Right kidney (tissue), 1 donor: ENCODE measurements around the gene GREB1L.
"Not testable (repeated sequence)": the region's sequence is repeated elsewhere in the genome, so short reads cannot be mapped to it uniquely, and the experiment has no call there.

Source experiments
- DNase-seq: peaks from one replicate; pipeline ENCODE4 v3.0.0-alpha.2; 2016

The GREB1L gene

GRCh38 chr18:21262979-21263378, 20.9 kb downstream of the GREB1L start:
- no peak for DNase-seq

- no peak for DNase-seq
Observed at GRCh38 chr18:21264651-21265050, 22.6 kb downstream of the GREB1L start.

DNA sequence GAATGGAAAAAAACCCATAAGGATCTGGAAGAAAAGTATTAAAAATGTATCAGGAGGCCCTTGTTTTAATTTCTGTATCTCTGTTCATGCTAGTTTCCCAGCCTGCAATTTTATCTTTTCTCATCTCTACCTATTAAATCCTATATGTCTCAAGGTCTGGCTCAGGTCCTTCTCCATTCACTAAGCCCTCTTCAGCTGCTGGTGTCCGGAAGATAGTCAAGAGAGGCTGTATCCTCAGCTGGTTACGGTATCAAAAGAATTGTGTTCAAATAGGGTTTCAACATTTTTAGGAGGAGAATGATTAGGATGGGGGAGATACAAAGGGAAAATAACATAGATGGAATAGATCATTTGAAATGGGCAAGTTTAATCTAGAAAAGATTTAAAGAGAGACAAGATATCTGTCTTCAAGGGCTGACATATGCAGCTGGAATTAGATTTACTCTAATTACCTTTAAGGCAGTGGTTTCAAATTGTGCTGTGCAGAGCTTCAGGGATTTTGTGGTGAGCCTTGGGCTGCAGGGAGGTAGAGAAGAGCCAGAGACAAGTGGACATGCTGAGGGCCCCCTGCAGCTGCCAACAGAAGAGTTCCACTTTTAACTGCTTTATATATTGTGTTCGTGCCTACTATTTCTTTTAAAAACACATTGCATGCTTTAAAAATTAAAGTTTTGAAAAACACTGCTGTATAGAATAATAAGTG, 24.1 kb downstream of the GREB1L start:
- DNase-seq: no peak

- no peak for DNase-seq
Observed at GRCh38 chr18:21267400-21267799, 25.4 kb downstream of the GREB1L start.

DNA sequence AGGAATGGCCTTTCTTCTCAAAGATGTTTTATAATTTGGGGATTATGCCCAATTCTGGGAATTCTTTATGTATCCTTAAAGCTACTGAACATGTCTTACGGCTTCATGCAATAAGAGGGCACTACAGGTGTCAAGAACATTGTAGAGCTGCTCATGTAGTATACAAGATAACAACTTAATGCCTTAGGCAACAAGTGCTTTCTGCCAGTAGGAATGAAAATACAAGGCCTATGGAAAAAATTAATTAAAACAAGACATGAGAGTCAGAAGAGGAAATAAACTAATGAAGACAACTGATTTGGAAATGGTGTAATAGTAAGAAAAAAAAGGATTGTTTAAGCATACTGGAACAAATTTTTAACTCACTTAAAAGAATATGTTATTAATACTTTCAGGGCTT, 27.3 kb downstream of the GREB1L start:
- no peak for DNase-seq

DNA sequence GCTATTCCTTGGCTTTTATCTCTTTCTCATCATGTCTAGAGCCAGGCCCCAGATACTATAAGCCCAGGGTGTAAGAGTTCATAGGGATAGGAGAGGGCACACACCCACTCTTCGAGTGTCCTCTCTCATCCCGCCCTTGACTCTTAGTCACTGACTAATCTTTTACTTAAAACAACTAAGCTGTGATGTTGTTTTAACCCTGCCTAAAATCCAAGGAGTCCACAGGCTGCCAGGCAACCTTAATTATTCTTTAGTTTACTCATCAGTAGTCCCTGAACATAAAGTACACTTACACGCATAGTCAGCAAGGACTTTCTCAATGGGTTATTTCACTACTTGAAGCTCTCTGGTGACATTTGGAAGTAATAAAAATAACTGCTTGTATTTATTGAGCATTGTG, 28.4 kb downstream of the GREB1L start:
- no peak for DNase-seq

DNA sequence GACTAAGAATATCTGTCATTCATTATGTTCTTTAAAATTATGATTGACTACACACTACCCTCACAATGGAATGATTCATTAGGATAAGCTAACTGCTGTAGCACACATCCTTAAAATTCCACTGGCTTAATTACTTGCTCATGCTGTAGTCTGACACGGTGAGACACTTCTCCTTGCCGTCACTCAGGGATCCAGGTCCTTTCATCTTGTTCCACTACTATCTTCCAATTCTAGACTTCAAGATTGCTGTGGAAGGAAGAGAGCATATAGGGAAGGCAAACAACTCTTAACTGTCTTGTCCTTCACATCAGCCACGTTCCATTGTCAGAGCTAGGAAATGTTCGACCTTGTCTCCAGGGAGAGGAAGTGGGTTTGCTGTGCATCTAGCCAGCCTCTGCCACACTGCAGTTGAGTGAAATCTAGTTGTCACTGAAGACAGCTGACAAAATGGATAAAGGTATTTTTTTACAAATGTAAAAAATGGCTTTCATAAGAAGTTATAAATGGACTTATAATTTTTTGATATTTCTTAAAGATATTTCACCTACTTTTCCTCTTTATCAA, 30.1 kb downstream of the GREB1L start:
- no peak for DNase-seq

- DNase-seq: no peak
Observed at GRCh38 chr18:21273568-21273967, 31.5 kb downstream of the GREB1L start.

DNA sequence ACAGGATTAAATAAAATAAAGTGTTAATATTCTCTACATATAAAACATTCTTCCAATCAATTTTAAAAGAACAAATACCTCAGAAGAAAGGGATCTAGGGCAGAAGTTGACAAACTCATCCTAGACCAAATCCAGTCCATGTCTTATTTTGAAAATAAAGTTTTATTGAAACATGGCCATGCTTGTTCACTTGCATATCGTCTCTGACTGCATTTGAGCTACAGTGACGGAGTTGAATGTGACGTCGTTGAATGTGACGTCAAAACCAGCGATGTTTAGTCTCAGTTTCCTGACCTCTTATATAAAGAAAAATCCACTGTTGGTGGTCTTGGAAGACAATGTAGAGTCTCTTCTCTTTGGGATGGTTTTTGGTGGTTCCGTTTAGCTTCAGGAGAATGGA, 33.6 kb downstream of the GREB1L start:
- no peak for DNase-seq

DNA sequence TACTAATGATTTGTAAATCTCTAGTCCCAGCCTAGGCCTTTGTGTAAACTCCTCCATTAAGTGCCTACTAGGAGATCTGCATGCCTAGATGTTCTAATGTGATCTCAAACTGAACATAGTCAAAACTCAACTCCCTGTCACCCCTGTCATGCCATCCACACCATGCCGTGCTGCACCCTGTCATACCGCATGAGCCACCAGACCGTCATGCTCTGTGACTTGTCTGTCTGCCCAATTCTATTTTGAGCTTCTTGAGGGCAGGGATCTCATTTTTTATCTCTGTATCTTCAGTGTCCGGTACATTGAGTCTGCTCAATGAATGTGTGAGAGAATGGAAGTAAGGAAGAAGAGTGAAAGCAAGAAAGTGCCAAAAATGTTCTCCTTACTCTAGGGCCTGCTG, 35.5 kb downstream of the GREB1L start:
- DNase-seq: no peak

DNA sequence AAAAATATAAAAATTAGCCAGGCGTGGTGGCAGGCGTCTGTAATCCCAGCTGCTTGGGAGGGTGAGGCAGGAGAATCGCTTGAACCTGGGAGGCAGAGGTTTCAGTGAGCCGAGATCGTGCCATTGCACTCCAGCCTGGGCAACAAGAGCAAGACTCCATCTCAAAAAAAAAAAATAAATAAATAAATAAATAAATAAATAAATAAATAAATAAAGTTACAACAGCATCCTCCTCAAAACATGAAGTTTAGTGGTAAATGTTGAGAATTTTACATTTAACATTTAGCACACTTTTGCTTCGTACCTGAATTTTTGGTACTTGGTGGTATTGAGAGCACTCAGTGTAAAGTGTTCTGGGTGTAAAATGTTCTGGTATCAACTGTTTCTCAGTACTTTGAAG, 36.2 kb downstream of the GREB1L start:
- DNase-seq: not testable (repeated sequence)

DNA sequence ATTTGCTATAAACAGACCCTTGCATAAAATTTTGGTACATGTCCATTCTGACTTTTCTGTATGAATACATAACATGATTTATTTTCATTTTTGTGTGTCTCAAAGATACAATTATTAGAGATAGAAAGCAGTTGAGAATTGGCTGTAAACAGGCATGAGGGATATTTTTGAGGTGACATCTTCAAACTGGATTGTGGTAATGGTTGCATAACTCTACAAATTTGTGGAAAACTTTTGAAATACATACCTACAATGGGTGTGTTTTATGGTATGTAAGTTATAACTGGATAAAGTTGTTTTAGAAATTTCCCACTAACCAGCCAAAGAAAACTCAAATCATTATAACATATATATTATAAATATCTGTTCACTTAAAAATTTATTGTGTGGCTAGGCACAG, 39.6 kb downstream of the GREB1L start:
- no peak for DNase-seq

DNA sequence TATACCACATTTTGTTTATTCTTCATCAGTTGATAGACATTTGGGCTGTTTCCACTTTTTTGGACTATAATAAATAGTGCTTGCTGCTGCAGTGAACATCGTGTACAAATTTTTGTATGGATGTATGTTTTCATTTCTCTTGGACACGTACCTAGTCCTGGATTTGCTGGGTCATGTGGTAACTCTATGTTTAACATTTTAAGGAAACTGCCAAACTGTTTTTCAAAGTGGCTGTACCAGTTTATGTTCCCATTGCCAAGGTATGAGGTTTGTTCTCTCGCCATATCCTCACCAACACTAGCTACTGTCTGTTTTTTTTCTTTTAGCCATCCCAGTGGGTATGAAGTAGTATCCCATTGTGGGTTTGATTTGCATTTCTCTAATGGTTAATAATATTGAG, 42.5 kb downstream of the GREB1L start:
- no peak for DNase-seq

DNA sequence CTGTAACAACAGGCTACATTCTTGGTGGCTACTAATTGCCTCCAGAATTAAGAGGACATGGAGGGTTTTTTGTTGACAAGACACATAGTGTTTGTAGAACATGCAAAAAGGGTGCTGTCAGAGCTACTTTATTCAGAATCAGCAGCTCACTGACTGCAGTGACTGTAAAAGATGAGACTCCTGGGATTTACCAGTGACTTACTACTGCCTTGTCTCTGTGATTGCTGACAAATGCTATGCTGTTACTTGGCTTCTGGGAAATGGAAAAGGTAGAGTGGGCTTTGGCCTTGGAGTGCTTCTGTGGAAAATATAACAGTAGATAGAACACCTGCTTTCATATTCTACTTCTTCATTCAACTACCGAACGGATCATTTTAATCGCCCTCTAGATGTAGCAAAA, 47.8 kb downstream of the GREB1L start:
- no peak for DNase-seq

GRCh38 chr18:21291106-21291505, 49.1 kb downstream of the GREB1L start:
- DNase-seq: no peak

DNA sequence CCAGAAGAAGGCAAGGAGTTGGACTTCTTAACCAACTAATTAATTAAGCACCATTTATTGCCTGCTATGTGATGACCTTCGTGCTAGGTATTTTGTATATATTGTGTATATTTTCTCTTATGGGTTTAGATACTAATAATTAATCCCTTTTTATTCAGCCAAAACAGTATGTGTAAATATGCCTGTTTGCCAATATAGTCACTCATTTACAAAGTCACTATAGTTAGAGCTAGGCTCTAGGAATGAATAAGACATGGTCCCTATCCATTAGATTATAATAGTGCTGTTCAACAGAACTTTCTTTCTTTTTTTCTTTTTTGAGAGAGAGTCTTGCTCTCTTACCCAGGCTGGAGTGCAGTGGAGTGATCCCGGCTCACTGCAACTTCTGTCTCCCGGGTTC, 51.4 kb downstream of the GREB1L start:
- DNase-seq: no peak

DNA sequence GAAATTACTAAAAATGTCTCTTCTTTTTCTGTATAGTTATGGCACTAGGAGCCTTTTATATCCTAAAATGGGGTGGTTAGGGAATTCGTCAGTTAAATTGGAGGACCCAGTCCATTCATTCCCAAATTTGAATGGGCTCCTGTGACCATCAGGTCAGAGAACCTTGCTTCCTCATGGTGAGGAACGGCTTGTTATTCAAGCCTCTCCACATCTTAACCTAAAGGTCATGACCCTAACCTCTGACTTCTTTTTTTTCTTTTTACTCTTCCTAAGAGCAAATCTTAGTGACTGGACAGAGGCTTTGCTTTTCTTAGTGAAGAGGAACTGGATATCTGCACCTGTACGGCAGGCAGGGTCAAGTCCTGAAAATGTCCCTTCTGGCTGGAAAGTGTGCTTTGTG, 53.1 kb downstream of the GREB1L start:
- no peak for DNase-seq

DNA sequence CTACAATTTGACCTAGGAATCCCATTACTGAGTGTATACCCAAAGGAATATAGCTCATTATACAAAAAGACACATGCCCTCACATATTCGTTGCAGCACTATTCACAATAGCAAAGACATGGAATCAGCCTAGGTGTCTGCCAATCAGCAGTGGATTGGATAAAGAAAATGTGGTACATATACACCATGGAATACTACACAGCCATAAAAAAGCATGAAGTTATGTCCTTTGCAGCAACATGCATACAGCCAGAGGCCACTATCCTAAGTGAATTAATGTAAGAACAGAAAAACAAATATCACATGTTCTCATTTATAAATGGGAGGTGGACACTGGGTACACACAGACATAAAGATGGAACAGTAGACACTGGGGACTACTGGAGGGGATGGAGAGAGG, 54.0 kb downstream of the GREB1L start:
- DNase-seq: no peak

DNA sequence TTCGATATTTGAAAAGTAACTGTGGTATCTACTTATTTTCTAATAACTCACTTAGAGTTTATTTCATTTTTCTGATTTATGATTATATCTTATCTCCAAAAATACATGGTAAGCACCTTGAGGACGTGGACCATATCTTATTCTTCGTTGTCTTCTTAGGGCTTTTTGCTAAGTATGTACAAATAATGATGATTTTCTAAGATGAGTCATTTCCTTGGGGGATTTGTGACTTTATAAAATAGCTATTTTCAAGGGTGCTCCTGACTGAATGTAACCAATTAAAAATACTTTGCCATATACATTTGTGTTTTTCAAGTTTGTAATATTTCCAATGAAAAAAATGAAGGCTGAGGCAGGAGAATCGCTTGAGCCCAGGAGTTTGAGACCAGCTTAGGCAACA, 56.3 kb downstream of the GREB1L start:
- no peak for DNase-seq

- DNase-seq: no peak
Observed at GRCh38 chr18:21300035-21300907, 58.2 kb downstream of the GREB1L start.

DNA sequence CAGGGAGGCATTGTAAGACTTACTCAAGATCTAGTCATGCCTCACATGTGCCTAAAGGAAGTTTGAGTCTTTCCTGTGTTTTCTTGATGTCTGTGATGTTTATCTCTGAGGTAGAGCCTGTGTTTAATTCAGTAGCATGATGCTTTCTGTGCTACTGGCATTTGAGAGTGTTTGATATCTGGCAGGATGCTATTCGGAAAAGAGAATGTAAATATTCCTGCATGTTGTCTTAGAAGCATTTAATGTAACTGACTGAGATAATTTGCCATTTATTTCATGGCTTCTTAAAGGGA, 58.8 kb downstream of the GREB1L start:
- no peak for DNase-seq

- no peak for DNase-seq
Observed at GRCh38 chr18:21303445-21303844, 61.4 kb downstream of the GREB1L start.

DNA sequence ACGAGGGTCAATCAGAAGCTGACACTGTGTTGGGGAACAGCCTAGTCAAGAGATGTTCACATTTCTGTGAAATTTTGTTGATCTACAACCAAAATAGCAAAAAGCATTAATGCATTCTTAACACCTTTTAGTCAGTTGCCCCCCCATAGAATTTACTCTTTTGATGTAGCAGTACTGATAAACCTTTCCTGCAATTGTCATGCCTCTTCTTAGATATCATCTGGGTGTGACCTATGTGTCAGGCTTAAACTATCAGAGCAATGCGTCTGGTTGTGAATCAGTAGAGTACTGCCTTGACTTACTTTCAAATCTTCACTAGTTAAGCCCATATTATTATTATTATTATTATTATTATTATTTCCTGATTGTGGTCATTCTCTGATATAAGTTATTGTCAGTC, 61.9 kb downstream of the GREB1L start:
- DNase-seq: no peak

- no peak for DNase-seq
Observed at GRCh38 chr18:21305621-21306020, 63.6 kb downstream of the GREB1L start.
